ENCODE data around the gene CD300H.

GRCh38 chr17:74516561-74517328 lies 50.6 kb downstream of the CD300H start:
- TF ChIP-seq TAF1 (IDR thresholded peaks at IDR 0.05; ENCODE audit: borderline replicate concordance, low read depth, low read length) (no peak), POLR2AphosphoS5 (IDR thresholded peaks at IDR 0.05; ENCODE audit: low read depth, low read length) (no peak), POLR2A (IDR thresholded peaks at IDR 0.05; ENCODE audit: low read depth, low read length) (no peak)

Measured in GM12892 (cell line).